ENCODE data around the gene NRG3.

NRG3 gene

GRCh38 chr10:82463614-82464013, 588.6 kb downstream of the NRG3 start (continued):
- TF ChIP-seq ZNF366 (tag by site-specific recombination; conservative IDR thresholded peaks at IDR 0.05): no peak
- TF ChIP-seq ZNF660 (tag by site-specific recombination; IDR thresholded peaks at IDR 0.05): no peak
- no peak for TF ChIP-seq ZSCAN18 (tag by site-specific recombination; IDR thresholded peaks at IDR 0.05)
- TF ChIP-seq BCL11A (tag by site-specific recombination; IDR thresholded peaks at IDR 0.05; ENCODE audit: low read depth): no peak
- no peak for TF ChIP-seq ZFP3 (tag by site-specific recombination; IDR thresholded peaks at IDR 0.05; ENCODE audit: low read depth)

- Histone ChIP-seq H3K27ac (ENCODE audit: extremely low read depth, low read depth, low read length) (no peak overlapping the region), H3K4me3 (ENCODE audit: low read depth, low read length) (no peak overlapping the region), H3K9me3 (ENCODE audit: control insufficient read depth, insufficient read depth, low read depth, low read length) (no peaks in the 10 kb centered on the region), H3K4me1 (ENCODE audit: control insufficient read depth, insufficient read depth, low read length) (no peaks in the 10 kb centered on the region), H3K36me3 (ENCODE audit: control insufficient read depth in 2 of 2, insufficient read depth in 1 of 2, low read length in 2 of 2) (no peaks in the 10 kb centered on the region)
- CTCF ChIA-PET: no interaction called here
- POLR2A ChIA-PET: no interaction called here
- TF ChIP-seq ZFP41 (tag by site-specific recombination; IDR thresholded peaks at IDR 0.05; ENCODE audit: borderline replicate concordance) (no peak), ZNF48 (tag by site-specific recombination; IDR thresholded peaks at IDR 0.05) (no peak), ZNF398 (tag by site-specific recombination; IDR thresholded peaks at IDR 0.05) (no peak), ZNF248 (tag by site-specific recombination; IDR thresholded peaks at IDR 0.05) (no peak), ZNF155 (tag by site-specific recombination; IDR thresholded peaks at IDR 0.05) (no peak)
These were observed 589.3 kb downstream of the NRG3 start for GRCh38 chr10:82464191-82464818.

GRCh38 chr10:82464966-82465365, 590.0 kb downstream of the NRG3 start:
- Histone ChIP-seq H3K36me3 (ENCODE audit: control insufficient read depth in 2 of 2, insufficient read depth in 1 of 2, low read length in 2 of 2) (no peaks in the 10 kb centered on the region), H3K9me3 (ENCODE audit: control insufficient read depth, insufficient read depth, low read depth, low read length) (no peaks in the 10 kb centered on the region), H3K27ac (ENCODE audit: extremely low read depth, low read depth, low read length) (no peak overlapping the region), H3K4me1 (ENCODE audit: control insufficient read depth, insufficient read depth, low read length) (no peaks in the 10 kb centered on the region), H3K4me3 (ENCODE audit: low read depth, low read length) (no peak overlapping the region)
- ChIA-PET CTCF (interaction anchor here (0.6 kb wide), 1 partner anchor 132 kb away, joined by 3 read pairs; no protein-coding TSS in a partner anchor), POLR2A (interaction anchor here (0.5 kb wide), 1 partner anchor 266 kb away, joined by 6 read pairs; no protein-coding TSS in a partner anchor)
- TF ChIP-seq ZSCAN5A (tag by site-specific recombination; IDR thresholded peaks at IDR 0.05) (no peak), ZNF518A (tag by site-specific recombination; conservative IDR thresholded peaks at IDR 0.05; ENCODE audit: low read depth) (no peak), ZNF121 (tag by site-specific recombination; IDR thresholded peaks at IDR 0.05) (no peak), HIC1 (tag by site-specific recombination; IDR thresholded peaks at IDR 0.05) (no peak)

Measured in HEK293 (cell line).